K562 (cell line): Measurements from ENCODE around the gene UBE2G2. TPM values are rescaled to one million over a fixed set of nuclear protein-coding genes. Genes with fewer than 3 reads are reported as not detected.

ENCODE experiments used
- ATAC-seq: fragments of 200-7000 bp; cut with Tn5 transposase; 3 replicates; pipeline ENCODE4 v1.9.1; 2020; ENCODE audit warnings: moderate library complexity
- BruUV-seq: library from RNA; stranded (reverse); fragments of 400-500 nt; replicated peaks from 2 replicates; lab custom pipeline; 2021; lab: Mats Ljungman, UMichigan
- CTCF ChIA-PET: fragments of 300-600 bp; formaldehyde crosslinking; extraction: SDS; loops from one replicate; lab custom pipeline; 2021; ENCODE audit warnings: low intra/inter-chr PET ratio; lab: Yijun Ruan, JAX
- POLR2A ChIA-PET: fragments of 300-600, 350-650 bp; sonication (Branson Sonifier 250); formaldehyde crosslinking; extraction: SDS; loops from one replicate; lab custom pipeline; 2021; ENCODE audit warnings: antibody characterized with exemption, inconsistent platforms; lab: Yijun Ruan, JAX
- DNase-seq, 4 experiments: peaks; one replicate each; pipeline versions ENCODE4 v3.0.0 to v3.0.0-alpha.2; 2011 to 2018; ENCODE audit warnings: low spot score in 3 of 4, mixed read lengths in 3 of 4; ENCODE audit errors: extremely low read depth in 1 of 4
- FAIRE-seq: peaks from 2 replicates; lab custom pipeline; 2011; peaks lifted over from hg19 to GRCh38; lab: Jason Lieb, UNC
- H2AFZ ChIP-seq: 2 replicates; pipeline ENCODE4 v1.6.0; 2011; ENCODE audit warnings: low read depth, low read length, control low read depth, inconsistent platforms
- H3K27ac ChIP-seq: fragments of 200-600 bp; 3 replicates; pipeline ENCODE4 v1.8.0; 2011; ENCODE audit warnings: low read depth, mild to moderate bottlenecking, control low read depth, inconsistent platforms, low read length, moderate library complexity, mixed read lengths; ENCODE audit errors: extremely low read depth
- H3K27me3 ChIP-seq, 2 experiments: fragments of 300-600 bp in 1 of 2; 2 replicates in 1 of 2; 3 replicates in 1 of 2; pipeline versions ENCODE4 v1.6.0 to v1.8.0; 2011; ENCODE audit warnings: inconsistent platforms in 2 of 2, low read length in 2 of 2, mild to moderate bottlenecking in 1 of 2, mixed read lengths in 1 of 2, moderate library complexity in 1 of 2; ENCODE audit not compliant: control insufficient read depth in 2 of 2, insufficient read depth in 2 of 2
- H3K36me3 ChIP-seq: fragments of 300-600 bp; 3 replicates; pipeline ENCODE4 v1.8.0; 2011; ENCODE audit warnings: mild to moderate bottlenecking, low read length, inconsistent platforms; ENCODE audit not compliant: control insufficient read depth, insufficient read depth
- H3K4me1 ChIP-seq, 2 experiments: fragments of 200-600 bp in 1 of 2; replicated peaks in 1 of 2; 2 replicates in 1 of 2; 3 replicates in 1 of 2; pipeline versions ENCODE4 v1.5.1 to v1.8.0; 2011; ENCODE audit warnings: inconsistent platforms in 2 of 2, low read length in 2 of 2, mild to moderate bottlenecking in 1 of 2, mixed read lengths in 1 of 2, moderate library complexity in 1 of 2; ENCODE audit not compliant: control insufficient read depth in 2 of 2, insufficient read depth in 2 of 2
- H3K4me2 ChIP-seq: 2 replicates; pipeline ENCODE4 v1.6.1; 2011; ENCODE audit warnings: low read length, control low read depth, inconsistent platforms, mixed read lengths; ENCODE audit not compliant: insufficient read depth
- H3K4me3 ChIP-seq: fragments of 200-600 bp; sonication (generic), shearing (Covaris generic); 2 replicates; pipeline ENCODE4 v1.5.1; 2016; ENCODE audit warnings: control low read depth, inconsistent platforms
- H3K79me2 ChIP-seq: fragments of 200-600 bp; 3 replicates; pipeline ENCODE4 v1.8.0; 2011; ENCODE audit warnings: low read length, inconsistent platforms; ENCODE audit not compliant: control insufficient read depth, insufficient read depth
- H3K9ac ChIP-seq, 2 experiments: 2 replicates each; pipeline versions ENCODE4 v1.6.0 to v1.6.1; 2011; ENCODE audit warnings: low read depth in 2 of 2, low read length in 2 of 2, control low read depth in 1 of 2, inconsistent platforms in 1 of 2, mild to moderate bottlenecking in 1 of 2, mixed read lengths in 1 of 2; ENCODE audit not compliant: insufficient read depth in 1 of 2
- H3K9me1 ChIP-seq: one replicate; pipeline ENCODE4 v1.6.0; 2011; ENCODE audit warnings: inconsistent platforms, mild to moderate bottlenecking, low read length, moderate library complexity; ENCODE audit not compliant: control insufficient read depth, insufficient read depth
- H3K9me3 ChIP-seq: replicated peaks from 2 replicates; pipeline ENCODE4 v1.5.1; 2011; ENCODE audit warnings: low read depth, low read length, inconsistent platforms; ENCODE audit not compliant: control insufficient read depth, insufficient read depth
- H4K20me1 ChIP-seq: replicated peaks from 2 replicates; pipeline ENCODE4 v1.6.1; 2011; ENCODE audit warnings: low read length, inconsistent platforms, mixed read lengths; ENCODE audit not compliant: control insufficient read depth, insufficient read depth
- CBX8 ChIP-seq: fragments of 200-600 bp; sonication (generic); IDR thresholded peaks from 2 replicates; pipeline ENCODE4 v1.6.1; 2012; ENCODE audit warnings: borderline replicate concordance, mixed run types, low read depth, mild to moderate bottlenecking, moderate library complexity, mixed read lengths, low read length, control low read depth, inconsistent platforms; ENCODE audit not compliant: poor library complexity, severe bottlenecking; ENCODE audit errors: extremely low read depth
- NFRKB ChIP-seq: fragments of 450-650 bp; IDR thresholded peaks from 2 replicates; pipeline ENCODE4 v1.6.1; 2016; ENCODE audit warnings: low read depth
- TCF15 ChIP-seq: fragments of 250-450 bp; sonication (Bioruptor Pico); IDR thresholded peaks from 2 replicates; pipeline ENCODE4 v1.8.0; 2022; ENCODE audit warnings: moderate library complexity, mild to moderate bottlenecking, inconsistent platforms
- ZFX ChIP-seq: sonication (generic); formaldehyde crosslinking; IDR thresholded peaks from 2 replicates; pipeline ENCODE4 v1.8.0; 2022; ENCODE audit warnings: mild to moderate bottlenecking, missing genetic modification reagents, moderate library complexity
- ZNF766 ChIP-seq: fragments of 200-800 bp; sonication (Bioruptor generic); conservative IDR thresholded peaks from 2 replicates; pipeline ENCODE4 v1.6.1; 2016; ENCODE audit warnings: missing genetic modification characterization, missing compliant biosample characterization
- WGBS: fragments of 100-300 bp; shearing (Covaris generic); methylation state at CpG from one replicate; pipeline ENCODE4 v1.1.6; 2016; ENCODE audit warnings: low coverage, mixed read lengths; ENCODE audit not compliant: insufficient coverage; ENCODE audit errors: missing lambda C conversion rate; 5-methylcytosine and 5-hydroxymethylcytosine counted together
- in situ Hi-C: fragments of 300-500 bp; cut with MboI; formaldehyde crosslinking; loops from 4 replicates; pipeline ENCODE4 v1.15.0; 2018; ENCODE audit warnings: inconsistent platforms, mixed read lengths
- intact Hi-C: fragments of 100-400 bp; cut with micrococcal nuclease; formaldehyde crosslinking; loops from 2 replicates; pipeline ENCODE4 v1.14.2; 2022
- polyA plus RNA-seq, 8 experiments: library from polyadenylated mRNA; depleted of rRNA in 4 of 8; stranded (reverse) in 5 of 8; unstranded in 3 of 8; fragments of >200 nt; fragmentation: Nextera tagmentation in 2 of 8; fragmentation: Illumina TruSeq in 1 of 8; extraction: Ambion mirVana in 2 of 8; extraction: Trizol in 1 of 8; gene quantifications; 2 replicates each; pipeline versions ENCODE4 v1.2.1 to v1.2.3, GENCODE V29; 2011 to 2014; ENCODE audit warnings: inconsistent platforms in 1 of 8, missing spikeins in 1 of 8
- total RNA-seq, 7 experiments: library from RNA; depleted of rRNA in 6 of 7; stranded (reverse); fragments of >200 nt in 6 of 7; fragmentation: Illumina TruSeq in 2 of 7; extraction: Trizol in 2 of 7; gene quantifications; 2 replicates each; pipeline versions ENCODE4 v1.2.1 to v1.2.3, GENCODE V29; 2011 to 2021; ENCODE audit warnings: low replicate concordance in 1 of 7
- TF ChIP-seq, protein P1 (sequence below): fragments of 450-650 bp; formaldehyde crosslinking; IDR thresholded peaks from 2 replicates; pipeline ENCODE4 v1.4.0; 2020; ENCODE audit warnings: mild to moderate bottlenecking, moderate library complexity

The UBE2G2 gene
- total and polyA plus RNA-seq, 9 of the 15 experiments (the other 6 are each of a cell fraction or from before 2014, with no cell fraction given): 47.5 to 225 (median 140) TPM

DNA sequence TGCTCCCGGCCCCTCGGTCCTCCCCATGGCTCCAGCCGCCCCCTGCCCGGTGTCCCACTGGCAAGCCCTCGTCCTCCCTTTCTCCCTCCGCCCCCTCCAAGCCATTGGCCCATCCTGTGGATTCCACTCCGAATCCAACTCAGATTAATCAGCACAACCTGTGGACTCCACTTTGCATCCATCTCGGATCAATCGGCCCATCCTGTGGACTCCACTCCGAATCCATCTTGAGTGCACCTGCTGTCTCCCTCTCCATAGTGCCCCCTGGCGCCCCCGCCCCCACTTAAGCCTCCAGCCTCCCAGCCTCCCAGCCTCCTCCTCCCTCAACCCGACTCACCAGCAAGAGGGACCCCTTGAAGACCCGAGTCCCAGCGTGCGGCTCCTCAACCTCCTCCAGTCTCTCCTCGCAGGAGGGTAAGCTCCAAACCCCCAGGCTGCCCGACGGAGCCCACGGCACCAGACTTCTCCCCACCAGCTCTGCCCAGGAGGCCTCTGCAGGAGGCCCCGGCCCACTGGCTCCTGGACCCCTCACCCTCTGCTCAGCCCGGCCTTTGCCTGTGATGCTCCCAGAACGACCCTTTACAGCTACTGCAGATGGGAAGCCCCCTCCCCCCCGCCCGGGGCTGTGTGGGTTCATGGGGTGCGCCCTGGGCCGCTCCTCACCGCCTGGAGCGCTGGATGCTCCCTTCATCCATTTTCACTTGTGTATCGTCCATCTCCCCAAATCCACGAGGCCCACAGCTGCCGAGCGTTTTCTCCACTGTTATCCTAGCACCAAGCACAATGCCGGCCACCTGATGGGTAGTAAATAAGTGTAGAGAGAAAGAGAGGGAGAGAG is 49.6 kb downstream of the UBE2G2 start:
- Histone ChIP-seq H3K9me3 (no peaks in the 10 kb centered on the region; the same call in 1 of the 2 replicates), H3K9ac (no peak overlapping the region), H4K20me1 (0 out of 2 replicates have a peak, but pooled peaks cover 3% of the 10 kb centered on the region), H3K27ac (no peak overlapping the region), H3K4me1 (peaks cover 0 to 42% of the 10 kb centered on the region in 2 experiments; a peak in 2 of 5 replicates), H3K79me2 (no peaks in the 10 kb centered on the region), H3K36me3 (no peaks in the 10 kb centered on the region), H3K27me3 (peaks cover 57 to 82% of the 10 kb centered on the region in 2 experiments), H3K4me3 (no peak overlapping the region), H2AFZ (no peak overlapping the region), H3K9me1 (no peaks in the 10 kb centered on the region), H3K4me2 (no peak overlapping the region)
- 18% methylated on average over 28 of the region's 34 CpGs for WGBS
- DNase-seq (no peak), ATAC-seq (no peak), FAIRE-seq (no peak)
- intact Hi-C loops: no loop called here
- BruUV-seq: no TSS peak
- ChIA-PET CTCF (no interaction called here), POLR2A (interaction anchor here (0.5 kb wide), 1 partner anchor 823 kb away, joined by 3 read pairs; no protein-coding TSS in a partner anchor)
- in situ Hi-C loops: no loop called here
- TF ChIP-seq, protein P1, sequence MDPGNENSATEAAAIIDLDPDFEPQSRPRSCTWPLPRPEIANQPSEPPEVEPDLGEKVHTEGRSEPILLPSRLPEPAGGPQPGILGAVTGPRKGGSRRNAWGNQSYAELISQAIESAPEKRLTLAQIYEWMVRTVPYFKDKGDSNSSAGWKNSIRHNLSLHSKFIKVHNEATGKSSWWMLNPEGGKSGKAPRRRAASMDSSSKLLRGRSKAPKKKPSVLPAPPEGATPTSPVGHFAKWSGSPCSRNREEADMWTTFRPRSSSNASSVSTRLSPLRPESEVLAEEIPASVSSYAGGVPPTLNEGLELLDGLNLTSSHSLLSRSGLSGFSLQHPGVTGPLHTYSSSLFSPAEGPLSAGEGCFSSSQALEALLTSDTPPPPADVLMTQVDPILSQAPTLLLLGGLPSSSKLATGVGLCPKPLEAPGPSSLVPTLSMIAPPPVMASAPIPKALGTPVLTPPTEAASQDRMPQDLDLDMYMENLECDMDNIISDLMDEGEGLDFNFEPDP: no peak
- TF ChIP-seq TCF15 (CRISPR knock-in tag): no peak
- TF ChIP-seq ZNF766 (CRISPR knock-in tag): no peak
- no peak for TF ChIP-seq NFRKB
- no peak for TF ChIP-seq ZFX (CRISPR knock-in tag)
- no peak for TF ChIP-seq CBX8
